Measurements from ENCODE around the gene INPP5B.

The INPP5B gene

DNA sequence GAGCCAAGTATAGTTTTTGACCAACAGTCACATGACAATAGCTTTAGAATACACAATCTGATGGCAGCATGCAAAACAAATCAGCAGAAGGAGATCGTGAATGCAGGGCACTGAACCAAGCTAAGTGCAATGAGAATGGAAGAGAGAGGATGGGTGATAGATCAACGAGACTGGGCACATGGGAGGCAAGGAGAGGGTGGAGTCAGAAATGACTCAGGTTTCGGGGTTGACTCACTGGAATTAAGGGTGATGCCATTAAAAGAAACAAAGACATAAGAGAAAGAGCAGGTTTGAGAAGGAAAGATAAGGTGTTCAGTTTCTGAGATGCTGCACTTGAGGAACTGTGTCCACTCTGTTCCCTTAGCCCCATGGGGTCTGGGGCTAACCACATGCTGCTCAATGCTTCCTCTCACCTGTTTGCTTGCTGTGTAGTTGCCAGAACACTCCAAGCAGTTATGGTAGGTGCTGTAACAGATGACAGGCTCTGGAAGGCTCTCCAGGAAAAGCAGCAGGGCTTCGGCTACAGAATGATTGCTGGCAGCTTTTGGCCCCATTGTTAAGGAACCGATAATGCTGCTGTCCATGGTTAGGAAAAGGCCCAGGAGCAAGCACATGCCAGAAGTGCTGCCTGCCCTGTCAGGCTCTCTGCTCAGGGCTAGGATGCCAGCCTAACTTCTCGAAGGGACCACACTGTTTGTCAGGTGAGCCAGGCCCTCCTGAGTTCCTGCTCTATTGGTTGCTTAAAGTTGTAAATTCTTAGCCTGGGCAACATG lies 81.3 kb downstream of the INPP5B start:
- no peak for DNase-seq

DNA sequence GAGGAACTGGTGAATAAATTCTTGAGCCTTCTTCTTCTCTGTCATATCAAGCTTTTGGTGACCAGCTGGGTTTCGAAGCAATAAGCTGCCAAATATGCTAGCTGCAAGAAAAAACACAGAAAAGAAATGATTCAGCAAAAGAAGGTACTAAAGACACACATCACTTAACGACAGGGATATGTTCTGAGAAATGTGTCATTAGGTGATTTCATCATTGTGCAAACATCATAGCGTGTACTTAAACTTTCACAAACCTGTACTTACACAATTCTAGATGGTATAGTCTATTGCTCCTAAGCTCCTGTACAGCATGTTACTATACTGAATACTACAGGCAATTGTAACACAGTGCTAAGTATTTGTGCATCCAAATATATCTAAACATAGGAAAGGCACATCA lies 84.5 kb downstream of the INPP5B start:
- no peak for DNase-seq

DNA sequence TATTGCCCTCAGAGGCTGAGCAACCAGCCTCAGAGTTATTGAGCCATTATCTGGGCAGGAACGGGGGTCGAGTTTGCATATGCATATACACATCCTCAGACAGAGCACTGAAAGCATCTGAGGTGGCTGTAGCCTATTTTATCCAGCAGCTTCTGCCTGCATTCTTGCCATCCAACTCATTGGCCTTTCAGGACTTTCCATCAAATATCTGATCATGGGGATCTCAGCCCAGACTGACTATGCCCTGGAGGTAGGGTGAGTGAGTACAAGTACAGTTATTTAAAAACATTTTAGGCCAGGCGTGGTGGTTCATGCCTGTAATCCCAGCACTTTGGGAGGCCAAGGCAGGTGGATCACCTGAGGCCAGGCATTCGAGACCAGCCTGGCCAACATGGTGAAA lies 85.7 kb downstream of the INPP5B start:
- DNase-seq: no peak

DNA sequence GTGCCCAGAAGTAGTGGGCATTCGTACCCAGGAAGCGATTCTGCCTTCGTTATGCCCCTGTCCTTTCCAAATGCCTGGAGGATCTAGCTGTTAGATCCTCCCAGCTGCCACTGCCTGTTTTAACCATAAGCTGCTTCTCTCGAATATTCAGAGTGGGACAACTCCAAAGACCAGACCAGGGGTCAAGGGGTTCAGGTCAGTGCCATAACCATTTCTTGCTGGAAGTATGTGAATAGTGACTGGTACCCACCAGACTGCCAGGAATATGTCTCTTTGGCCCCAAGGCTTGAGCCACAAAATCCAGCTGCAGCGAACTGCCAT lies 86.5 kb downstream of the INPP5B start:
- no peak for DNase-seq

DNA sequence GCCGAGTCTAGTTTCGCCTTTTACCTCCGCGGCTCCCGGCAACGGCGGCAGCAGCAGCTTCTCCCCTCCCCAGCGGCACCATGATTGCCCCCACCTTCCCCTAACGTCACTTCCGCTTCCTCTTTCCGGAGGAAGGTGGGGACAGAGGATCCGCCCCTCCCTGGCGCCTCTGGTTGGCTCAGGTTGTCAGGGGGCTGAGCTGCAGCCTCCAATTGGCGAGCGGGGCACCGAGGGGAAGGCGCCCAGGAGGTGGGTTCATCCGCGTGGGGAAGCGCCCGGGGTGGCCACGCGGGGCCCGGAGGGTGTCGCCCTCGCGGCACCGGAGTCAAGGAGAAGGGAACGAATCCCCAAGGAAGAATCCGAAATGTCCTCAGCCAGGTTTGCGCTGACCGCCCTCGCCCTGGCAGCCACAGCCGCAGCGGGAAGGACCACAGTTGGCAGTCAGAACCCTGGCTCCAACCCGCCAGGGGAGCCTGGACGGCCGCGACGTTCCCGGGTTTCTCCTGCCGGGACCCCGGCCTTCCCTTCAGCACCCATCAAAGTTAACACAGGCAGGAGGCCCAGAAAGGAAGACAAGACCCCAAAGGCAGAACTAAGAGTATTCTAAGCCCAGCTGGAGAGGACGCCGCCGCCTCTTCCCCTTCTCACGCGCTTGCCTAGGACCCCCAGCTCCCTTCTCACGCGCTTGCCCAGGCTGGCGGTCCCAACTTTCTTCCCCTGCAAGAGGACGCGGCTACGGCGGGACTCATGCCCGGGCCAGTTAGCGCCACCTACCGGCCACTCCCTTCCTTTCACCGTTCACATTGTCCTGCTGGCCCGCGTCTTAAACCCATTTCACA lies 87.1 kb downstream of the INPP5B start, which contains the start of gene MTF1:
Gene MTF1, minus strand, starts transcription at position 86 of the 839 bp plus-strand sequence. CDS start 1,934 bp downstream, outside the sequence.
- DNase-seq: peak; percentile 98

DNA sequence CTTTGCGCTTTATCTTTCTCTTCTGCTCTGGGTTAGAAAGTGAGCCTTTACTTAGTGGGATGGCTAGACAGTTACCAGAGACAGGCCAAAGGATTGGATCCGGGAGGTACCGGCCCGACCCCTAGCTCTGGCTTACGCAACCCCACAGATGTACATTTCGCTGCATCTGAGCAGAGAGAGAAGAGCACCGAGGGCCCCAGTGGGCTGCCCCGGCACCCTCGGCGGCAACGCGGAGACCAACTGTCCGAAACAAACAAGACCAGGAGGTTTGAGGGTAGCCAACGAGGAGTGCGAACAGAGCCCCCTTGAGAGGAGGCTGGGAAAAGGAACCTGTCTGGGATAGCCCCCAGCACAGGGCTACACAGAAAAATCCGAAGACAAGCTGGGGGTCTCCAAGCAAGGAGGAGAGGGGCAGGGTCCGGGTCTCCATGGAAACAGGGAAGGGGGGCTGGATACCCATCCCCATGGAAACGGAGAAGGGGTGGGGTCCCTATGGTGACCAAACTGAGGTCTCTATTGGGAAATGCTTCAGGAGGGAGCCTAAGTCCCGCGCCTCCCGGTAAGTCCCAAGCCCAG lies 87.8 kb downstream of the INPP5B start:
- DNase-seq: peak; percentile 71

DNA sequence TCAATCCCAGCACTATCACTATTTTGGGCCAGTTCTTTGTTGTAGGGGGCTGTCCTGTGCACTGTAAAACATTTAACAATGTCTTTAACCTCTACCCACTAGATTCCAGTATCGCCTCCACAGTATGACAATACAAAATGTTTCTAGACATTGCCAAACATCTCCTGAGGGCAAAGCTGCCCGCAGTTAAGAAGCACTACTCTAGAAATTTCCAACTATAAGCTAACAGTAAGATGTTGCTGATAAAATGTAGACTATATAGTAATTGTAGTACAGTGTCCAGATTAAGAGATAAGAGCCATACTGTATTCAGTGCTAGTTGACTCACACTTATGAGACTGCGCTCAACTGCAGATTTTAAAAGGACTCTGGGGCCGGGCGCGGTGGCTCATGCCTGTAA lies 92.4 kb downstream of the INPP5B start:
- DNase-seq: no peak

DNA sequence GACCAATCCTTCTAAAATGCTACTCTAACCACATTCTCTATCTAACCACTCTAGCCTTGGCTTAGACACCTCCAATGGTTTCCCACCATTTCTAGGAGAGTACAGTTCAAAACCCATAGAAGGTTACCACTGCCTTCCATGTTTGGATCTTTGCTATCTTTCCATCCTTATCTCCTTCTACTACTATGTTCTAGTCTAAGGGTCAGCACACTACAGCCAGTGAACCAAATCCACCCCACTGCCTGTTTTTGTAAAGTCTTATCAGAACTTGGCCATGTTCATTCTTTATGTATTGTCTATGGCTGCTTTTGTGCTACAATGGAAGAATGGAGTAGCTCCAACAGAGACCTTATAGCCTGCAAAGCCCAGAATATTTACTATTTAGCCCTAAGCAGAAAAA lies 93.7 kb downstream of the INPP5B start:
- DNase-seq: peak; percentile 24

DNA sequence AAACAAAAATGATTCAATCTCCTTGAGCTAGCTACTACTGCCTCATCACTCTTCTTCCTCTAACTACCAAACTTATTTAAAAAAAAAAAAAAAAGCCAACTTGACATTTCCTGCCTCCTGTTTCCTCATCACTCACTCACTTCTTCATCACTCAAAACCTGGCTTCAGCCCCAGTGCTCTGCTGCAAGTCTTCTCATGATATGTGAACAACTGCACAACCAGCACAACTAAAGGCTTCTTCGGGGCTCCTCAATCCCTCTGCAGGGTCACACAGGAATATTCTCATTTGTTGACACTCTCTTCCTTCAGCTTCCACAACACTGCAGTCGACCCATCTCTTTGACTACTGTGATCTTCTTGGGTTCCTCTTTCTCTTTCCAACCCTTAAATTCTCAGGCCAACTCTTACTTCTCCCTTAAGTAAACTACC lies 95.1 kb downstream of the INPP5B start:
- no peak for DNase-seq

DNA sequence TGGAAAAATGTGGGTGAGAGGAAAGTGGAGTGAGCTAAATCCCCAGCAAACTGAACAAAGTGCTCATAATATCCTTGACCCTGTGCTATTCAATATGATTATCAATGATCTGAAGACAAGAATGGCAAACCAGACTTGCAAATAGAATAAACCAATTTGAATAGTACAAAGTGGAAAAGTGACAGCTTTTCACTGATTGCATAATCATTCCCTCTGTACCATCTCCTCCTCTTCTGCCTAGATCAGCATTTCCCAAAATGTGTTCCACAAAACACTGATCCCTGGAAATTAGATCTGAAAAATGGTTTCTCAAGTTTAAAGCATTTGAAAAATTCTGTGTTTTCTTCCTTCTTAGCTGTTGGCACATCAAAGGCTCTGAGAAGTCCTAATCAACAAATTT lies 95.6 kb downstream of the INPP5B start:
- DNase-seq: no peak

DNA sequence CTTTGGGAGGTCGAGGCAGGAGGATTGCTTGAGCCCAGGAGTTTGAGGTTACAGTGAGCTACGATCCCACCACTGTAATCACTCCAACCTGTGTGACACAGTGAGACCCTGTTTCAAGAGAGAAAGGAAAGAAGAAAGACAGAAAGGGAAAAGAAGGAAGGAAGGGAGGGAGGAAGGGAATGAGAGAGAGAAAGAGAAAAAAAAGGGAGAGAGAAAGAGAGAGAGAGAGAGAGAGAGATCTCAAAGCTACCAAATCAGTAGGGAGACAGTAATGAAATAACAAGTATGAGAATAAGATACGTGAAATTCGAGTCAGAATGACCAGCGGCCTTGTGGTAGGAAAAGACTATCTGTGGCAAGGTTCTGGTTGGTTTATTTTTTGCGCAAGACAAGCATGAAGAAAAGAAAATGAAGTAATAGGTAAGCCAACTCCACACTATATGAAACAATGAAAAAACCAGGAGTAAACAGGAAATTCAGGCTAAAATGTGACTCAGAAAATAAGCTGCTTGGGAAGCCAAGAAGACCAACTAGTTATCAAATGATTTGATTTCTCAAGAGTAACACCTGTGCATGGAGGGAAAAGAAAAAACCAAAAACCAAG lies 96.4 kb downstream of the INPP5B start:
- no peak for DNase-seq

DNA sequence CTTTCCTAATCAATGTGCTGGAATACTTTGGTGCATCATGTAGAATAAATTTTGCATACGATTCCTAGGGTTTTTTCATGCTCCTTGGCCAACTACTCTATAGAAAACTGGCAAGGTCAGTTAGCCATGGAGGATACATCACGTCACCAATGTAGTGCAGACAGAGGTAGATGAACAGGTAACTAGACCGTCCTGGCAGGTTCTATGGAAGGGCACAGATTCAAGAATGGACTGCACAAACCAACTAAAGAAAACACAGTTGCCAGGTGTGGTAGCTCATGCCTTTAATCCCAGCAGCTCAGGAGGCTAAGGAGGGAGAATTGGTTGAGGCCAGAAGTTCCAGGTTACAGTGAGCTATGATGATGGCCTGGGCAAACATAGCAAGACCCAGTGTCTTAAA lies 97.4 kb downstream of the INPP5B start:
- DNase-seq: no peak

DNA sequence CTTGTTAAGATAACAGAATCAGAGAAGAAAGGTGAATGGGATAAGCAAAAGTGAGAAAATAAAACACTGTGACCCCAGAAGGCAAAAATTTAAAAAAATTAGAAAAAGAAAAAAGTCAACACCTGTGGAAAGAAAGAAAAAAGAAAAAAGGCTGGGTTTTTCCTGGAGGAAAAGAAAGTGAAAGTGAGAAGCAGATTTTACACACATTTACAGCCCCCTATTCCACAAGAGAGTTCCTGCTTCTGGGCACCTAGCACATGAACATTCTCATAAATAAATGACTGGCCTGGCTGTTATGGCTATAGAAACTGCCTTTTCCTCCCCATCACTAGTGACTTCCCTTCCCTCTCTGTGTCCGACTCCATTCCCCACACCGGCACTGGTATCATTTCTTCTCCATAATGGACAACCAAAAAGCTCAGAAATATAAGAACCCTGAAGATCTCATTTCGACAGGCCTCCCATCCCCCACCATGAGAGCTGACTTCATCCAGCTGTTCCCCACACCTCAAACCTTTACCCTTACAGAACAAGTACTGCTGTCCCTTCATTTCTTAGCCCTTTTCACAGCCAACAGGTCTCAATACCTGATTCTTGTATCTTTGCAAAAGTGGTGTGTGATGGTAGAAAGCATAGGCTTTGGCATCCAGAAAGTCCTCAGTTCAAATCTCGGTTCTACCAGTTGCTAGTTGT lies 100.1 kb downstream of the INPP5B start:
- peak; percentile 86 for DNase-seq

DNA sequence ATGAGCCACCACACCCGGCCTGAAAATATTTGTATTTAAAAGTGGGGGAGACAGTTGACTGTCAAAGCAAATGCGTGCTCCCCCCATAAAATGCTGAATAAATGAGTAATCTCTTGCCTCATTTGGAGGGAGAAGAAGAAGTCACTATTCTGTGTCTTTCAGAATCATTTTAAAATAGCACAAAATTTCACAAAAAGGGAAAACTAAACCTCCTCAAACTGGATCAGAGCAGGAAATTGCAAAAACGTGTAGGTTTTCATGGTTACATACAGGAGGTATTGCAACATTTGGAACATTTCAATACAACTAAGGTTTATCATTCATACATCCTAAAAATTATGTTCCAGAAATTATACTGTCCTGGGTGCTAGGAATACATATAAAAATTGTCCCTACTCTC lies 101.1 kb downstream of the INPP5B start:
- peak; percentile 62 for DNase-seq

DNA sequence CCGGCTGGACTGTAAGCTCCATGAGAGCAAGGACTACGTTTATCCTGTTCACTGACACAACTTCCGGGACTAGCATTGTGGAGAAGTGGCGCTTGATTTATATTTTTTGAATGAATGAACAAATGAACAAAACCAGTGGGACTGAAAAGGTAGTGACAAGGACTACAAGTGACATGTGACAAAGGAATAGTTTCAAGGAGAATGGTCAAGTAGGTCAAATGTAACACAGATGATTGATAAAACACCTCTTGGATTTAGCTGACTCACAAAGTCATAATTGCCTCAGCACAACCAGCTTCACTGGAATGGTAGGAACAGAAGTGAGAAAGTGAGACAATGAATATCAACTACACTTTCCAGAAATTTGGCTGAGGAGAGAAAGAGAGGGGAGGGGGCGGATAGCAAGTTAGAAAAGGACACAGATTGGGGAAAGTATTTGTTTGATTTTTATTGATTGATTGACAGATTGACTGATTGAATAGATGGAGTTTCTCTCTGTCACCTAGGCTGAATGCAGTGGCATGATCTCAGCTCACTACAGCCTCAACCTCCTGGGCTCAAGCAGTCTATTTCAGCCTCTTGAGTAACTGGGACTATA lies 101.7 kb downstream of the INPP5B start:
- DNase-seq: peak; percentile 24

DNA sequence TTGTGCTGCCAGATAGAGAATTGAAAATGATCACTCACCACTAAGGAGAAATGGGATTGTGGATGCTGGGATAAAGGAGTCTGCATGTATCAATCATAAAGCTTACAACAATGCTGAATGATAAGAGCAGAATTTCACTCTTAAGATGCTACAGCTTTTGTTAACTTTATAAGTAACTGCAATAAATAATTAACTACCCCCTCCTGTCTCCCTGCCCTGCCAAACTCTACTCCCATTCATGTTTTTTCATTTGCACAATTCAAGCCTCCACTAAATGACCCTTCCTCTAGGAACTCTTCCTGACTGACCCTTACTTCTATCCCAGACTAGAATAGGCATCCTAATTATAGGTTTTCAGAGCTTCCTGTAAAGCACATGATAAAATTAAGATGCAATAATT lies 102.3 kb downstream of the INPP5B start:
- no peak for DNase-seq

DNA sequence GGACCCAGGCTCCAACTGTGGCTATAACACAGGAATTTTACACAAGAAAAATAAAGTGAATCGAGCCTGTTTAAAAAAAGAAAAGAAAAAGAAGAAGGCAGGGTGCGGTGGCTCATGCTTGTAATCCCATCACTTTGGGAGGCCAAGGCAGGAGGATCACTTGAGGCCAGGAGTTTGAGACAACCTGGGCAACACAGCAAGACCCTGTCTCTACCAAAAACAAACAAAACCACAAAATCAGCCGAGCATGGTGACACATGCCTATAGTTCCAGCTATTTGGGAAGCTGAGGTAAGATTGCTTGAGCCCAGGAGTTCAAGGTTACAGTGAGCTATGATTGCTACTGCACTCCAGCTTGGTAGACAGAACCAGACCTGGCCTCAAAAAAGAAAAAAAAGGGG lies 105.2 kb downstream of the INPP5B start:
- DNase-seq: no peak

DNA sequence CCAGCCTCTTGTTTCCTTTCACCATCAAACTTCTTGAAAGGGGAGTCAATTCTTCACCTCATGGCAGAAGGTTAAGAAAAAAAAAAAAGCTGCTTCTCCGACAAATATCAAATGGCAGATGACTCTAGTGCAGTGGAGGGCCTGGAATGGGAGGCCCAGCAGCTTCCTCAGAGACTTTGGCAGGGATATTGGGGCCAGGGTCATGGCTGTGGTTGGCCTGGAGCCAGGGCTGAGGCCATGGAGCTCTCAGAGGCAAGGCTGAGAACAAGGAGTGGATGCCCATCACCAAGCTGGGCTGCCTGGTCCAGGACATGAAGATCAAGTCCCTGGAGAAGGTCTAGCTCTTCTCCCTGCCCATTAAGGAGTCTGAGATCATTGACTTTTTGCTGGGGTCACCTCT lies 106.1 kb downstream of the INPP5B start:
- no peak for DNase-seq

DNA sequence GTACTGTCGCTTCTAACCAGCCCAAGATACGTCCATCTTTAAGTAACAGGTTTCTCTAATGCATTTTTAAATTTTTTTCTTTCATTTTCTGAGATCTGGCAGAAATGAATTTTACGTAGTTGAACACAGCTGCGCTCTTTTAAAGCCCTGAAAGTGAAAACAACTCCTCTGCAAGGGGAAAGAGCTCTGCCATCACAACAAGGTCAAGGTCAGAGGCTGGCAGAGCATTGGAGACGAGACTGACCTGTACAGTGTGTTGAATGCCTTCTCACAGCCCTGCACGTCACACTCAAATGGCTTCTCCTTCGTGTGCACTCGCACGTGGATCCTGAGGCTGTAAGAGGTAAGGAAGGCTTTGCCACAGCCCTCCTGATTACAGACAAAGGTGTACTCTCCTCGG lies 107.2 kb downstream of the INPP5B start:
- no peak for DNase-seq

DNA sequence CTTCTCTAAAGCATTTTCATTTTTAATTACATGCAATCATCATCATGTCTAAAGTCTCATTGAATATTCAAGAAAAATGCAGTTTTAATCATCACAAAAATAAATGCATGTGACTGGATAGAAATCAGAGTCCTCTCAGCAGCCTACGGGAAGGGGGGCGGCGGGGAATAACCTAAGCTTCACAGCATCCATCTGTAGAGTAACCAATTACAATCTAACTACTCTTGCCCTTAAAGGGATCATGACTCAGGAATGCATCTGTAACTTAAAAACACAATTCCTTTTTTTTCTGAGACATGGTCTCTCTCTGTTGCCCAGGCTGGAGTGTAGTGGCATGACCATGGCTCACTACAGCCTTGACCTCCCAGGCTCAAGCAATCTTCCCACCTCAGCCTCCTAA lies 110.1 kb downstream of the INPP5B start:
- DNase-seq: no peak

DNA sequence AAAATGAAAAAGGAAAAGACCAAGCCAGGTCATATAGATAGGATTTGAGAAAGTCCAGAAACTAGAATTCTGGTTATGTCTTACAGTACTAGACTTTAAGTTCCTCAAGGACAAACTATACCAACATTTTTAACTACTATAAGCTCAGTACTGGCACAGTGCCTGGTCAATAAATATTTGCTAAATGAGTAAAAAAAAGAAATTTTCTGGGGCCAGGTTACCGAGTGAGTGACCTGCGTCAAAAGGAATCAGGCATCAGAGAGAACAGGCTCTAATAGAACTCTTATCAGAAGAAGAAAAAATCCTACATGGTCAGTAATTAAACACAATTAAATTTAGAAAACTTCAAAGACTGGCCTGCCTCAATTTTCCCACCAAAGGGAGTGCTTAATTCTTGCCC lies 115.0 kb downstream of the INPP5B start:
- DNase-seq: no peak

DNA sequence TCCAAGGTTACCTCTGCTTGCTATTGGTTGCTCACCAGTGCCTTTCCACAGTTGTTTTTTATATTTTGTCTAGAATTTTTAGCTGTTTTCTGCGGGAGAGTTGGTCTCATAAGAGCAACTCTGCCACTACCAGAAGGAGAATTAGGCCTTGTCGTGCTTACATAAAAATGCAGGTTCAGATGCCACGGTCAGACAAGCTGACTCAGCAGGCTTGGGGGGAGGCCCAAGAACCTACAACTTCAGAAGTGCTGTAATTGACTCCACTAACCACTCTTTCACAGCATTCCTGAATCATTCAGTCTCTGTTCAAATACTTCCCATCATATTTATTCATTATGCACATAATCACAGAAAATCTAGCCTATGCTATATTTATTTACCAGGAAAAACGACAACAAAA lies 115.7 kb downstream of the INPP5B start:
- no peak for DNase-seq
